ENCODE data around the gene TTC24.

Gene TTC24

DNA sequence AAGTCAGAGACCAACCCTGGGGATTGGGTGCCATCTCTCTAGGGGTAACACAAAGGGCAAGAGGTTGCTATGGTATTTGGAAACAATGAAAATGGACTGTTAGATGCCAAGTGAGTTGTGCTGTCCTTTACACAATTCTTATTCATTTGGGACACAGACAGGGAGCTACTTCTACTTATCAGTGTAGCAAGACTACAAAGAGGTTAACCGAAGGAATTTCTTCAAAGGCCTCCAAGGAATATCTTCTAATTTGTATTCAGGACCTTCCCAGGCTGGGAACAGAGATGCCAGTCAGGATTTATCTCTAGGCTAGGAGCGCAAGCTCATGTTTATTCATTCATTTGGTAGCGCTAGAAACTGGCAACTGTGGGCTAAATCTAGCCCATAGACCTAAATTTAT, 14.7 kb downstream of the TTC24 start:
- no peak for ATAC-seq
- no peak for TF ChIP-seq RARB (CRISPR knock-in tag; IDR thresholded peaks at IDR 0.05)
- no peak for TF ChIP-seq ISL1 (CRISPR knock-in tag; IDR thresholded peaks at IDR 0.05)
- TF ChIP-seq, protein P1, sequence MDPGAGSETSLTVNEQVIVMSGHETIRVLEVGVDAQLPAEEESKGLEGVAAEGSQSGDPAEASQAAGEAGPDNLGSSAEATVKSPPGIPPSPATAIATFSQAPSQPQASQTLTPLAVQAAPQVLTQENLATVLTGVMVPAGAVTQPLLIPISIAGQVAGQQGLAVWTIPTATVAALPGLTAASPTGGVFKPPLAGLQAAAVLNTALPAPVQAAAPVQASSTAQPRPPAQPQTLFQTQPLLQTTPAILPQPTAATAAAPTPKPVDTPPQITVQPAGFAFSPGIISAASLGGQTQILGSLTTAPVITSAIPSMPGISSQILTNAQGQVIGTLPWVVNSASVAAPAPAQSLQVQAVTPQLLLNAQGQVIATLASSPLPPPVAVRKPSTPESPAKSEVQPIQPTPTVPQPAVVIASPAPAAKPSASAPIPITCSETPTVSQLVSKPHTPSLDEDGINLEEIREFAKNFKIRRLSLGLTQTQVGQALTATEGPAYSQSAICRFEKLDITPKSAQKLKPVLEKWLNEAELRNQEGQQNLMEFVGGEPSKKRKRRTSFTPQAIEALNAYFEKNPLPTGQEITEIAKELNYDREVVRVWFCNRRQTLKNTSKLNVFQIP (CRISPR knock-in tag; IDR thresholded peaks at IDR 0.05; ENCODE audit: borderline replicate concordance, low read depth), result no peak

DNA sequence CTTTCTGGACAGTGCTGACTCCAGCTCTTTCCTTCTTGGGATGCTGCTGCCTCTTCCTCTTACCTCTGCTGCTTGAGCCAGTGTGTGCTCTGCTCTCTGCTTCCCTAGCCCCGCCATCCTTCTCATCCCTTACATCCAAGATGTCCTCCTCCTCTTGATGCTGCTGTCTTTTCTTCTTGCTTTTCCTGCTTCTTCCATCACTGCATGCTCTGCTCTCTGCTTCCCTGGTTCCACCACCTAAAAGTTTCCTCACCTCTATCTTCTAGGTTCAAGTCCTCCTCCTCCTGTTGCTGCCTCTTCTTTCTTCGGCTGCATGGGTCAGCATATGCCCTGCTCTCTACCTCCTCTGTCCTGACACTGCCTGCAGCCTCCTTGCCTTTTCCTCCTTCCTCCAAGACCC, 15.5 kb downstream of the TTC24 start:
- no peak for ATAC-seq
- no peak for TF ChIP-seq RARB (CRISPR knock-in tag; IDR thresholded peaks at IDR 0.05)
- TF ChIP-seq OSR1 (CRISPR knock-in tag; IDR thresholded peaks at IDR 0.05), result no peak
- TF ChIP-seq ZNF8 (CRISPR knock-in tag; IDR thresholded peaks at IDR 0.05), result no peak
- no peak for TF ChIP-seq SNAI2 (CRISPR knock-in tag; IDR thresholded peaks at IDR 0.05)
- TF ChIP-seq ISL1 (CRISPR knock-in tag; IDR thresholded peaks at IDR 0.05), result no peak
- TF ChIP-seq TOX (CRISPR knock-in tag; IDR thresholded peaks at IDR 0.05; ENCODE audit: borderline replicate concordance), result no peak
- TF ChIP-seq ESRRG (CRISPR knock-in tag; IDR thresholded peaks at IDR 0.05), result no peak

DNA sequence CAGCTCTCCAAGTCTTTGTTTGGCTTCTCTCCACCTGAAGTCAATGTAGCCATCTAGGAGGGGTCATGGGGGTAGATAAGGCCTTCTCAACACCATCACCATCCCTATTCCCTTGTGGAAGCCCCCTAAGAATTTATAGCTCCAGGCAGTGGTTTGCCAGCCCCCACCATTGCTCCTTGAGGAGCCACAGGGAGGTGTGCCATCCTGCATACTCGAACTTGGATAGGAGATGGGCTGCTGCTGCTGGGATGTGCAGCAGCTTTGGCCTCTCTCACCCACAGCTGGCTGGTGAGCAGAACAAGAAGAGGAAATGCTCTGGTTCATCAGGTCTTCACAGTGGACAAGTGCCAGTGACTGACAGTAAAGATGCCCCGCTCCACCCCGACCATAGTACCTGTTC, 16.9 kb downstream of the TTC24 start:
- ATAC-seq, result no peak
- TF ChIP-seq, protein P2, sequence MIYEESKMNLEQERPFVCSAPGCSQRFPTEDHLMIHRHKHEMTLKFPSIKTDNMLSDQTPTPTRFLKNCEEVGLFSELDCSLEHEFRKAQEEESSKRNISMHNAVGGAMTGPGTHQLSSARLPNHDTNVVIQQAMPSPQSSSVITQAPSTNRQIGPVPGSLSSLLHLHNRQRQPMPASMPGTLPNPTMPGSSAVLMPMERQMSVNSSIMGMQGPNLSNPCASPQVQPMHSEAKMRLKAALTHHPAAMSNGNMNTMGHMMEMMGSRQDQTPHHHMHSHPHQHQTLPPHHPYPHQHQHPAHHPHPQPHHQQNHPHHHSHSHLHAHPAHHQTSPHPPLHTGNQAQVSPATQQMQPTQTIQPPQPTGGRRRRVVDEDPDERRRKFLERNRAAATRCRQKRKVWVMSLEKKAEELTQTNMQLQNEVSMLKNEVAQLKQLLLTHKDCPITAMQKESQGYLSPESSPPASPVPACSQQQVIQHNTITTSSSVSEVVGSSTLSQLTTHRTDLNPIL (CRISPR knock-in tag; IDR thresholded peaks at IDR 0.05; ENCODE audit: low read depth), result no peak
- TF ChIP-seq ZFP30 (CRISPR knock-in tag; IDR thresholded peaks at IDR 0.05) (no peak), ZNF70 (CRISPR knock-in tag; IDR thresholded peaks at IDR 0.05) (no peak), TCF4 (CRISPR knock-in tag; IDR thresholded peaks at IDR 0.05; ENCODE audit: borderline replicate concordance) (no peak), CSDC2 (CRISPR knock-in tag; IDR thresholded peaks at IDR 0.05) (no peak), ZNF8 (CRISPR knock-in tag; IDR thresholded peaks at IDR 0.05) (no peak), ZFP3 (CRISPR knock-in tag; IDR thresholded peaks at IDR 0.05) (no peak), SNAI2 (CRISPR knock-in tag; IDR thresholded peaks at IDR 0.05) (no peak), PPARA (CRISPR knock-in tag; IDR thresholded peaks at IDR 0.05; ENCODE audit: borderline replicate concordance) (no peak), TOX (CRISPR knock-in tag; IDR thresholded peaks at IDR 0.05; ENCODE audit: borderline replicate concordance) (no peak), BACH2 (CRISPR knock-in tag; IDR thresholded peaks at IDR 0.05; ENCODE audit: borderline replicate concordance) (no peak)
- TF ChIP-seq, protein P3, sequence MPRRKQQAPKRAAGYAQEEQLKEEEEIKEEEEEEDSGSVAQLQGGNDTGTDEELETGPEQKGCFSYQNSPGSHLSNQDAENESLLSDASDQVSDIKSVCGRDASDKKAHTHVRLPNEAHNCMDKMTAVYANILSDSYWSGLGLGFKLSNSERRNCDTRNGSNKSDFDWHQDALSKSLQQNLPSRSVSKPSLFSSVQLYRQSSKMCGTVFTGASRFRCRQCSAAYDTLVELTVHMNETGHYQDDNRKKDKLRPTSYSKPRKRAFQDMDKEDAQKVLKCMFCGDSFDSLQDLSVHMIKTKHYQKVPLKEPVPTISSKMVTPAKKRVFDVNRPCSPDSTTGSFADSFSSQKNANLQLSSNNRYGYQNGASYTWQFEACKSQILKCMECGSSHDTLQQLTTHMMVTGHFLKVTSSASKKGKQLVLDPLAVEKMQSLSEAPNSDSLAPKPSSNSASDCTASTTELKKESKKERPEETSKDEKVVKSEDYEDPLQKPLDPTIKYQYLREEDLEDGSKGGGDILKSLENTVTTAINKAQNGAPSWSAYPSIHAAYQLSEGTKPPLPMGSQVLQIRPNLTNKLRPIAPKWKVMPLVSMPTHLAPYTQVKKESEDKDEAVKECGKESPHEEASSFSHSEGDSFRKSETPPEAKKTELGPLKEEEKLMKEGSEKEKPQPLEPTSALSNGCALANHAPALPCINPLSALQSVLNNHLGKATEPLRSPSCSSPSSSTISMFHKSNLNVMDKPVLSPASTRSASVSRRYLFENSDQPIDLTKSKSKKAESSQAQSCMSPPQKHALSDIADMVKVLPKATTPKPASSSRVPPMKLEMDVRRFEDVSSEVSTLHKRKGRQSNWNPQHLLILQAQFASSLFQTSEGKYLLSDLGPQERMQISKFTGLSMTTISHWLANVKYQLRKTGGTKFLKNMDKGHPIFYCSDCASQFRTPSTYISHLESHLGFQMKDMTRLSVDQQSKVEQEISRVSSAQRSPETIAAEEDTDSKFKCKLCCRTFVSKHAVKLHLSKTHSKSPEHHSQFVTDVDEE (CRISPR knock-in tag; IDR thresholded peaks at IDR 0.05), result no peak
- TF ChIP-seq, protein P1 (CRISPR knock-in tag; IDR thresholded peaks at IDR 0.05; ENCODE audit: borderline replicate concordance, low read depth), result no peak
- TF ChIP-seq, protein P4, sequence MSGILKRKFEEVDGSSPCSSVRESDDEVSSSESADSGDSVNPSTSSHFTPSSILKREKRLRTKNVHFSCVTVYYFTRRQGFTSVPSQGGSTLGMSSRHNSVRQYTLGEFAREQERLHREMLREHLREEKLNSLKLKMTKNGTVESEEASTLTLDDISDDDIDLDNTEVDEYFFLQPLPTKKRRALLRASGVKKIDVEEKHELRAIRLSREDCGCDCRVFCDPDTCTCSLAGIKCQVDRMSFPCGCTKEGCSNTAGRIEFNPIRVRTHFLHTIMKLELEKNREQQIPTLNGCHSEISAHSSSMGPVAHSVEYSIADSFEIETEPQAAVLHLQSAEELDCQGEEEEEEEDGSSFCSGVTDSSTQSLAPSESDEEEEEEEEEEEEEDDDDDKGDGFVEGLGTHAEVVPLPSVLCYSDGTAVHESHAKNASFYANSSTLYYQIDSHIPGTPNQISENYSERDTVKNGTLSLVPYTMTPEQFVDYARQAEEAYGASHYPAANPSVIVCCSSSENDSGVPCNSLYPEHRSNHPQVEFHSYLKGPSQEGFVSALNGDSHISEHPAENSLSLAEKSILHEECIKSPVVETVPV (CRISPR knock-in tag; IDR thresholded peaks at IDR 0.05), result no peak

DNA sequence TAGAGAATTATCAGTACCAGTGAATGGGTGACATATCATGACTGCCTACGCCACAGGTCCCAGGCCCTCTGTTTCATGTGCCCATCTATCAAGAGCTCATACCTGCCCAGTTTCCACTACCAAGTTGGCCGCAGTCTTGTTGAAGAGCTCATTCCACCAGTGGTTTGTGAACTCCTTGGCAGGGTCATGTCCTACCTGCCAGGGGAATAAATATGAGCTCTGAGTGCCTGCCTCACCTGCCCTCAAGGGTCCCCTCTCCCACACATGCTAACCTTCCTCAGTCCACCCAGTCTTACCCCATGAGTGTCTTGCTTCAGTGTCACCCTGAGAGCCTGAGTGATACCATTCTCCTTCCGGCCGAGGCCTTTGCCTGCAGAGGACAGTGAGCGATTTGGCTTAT, 18.6 kb downstream of the TTC24 start:
- ATAC-seq, result no peak
- TF ChIP-seq TOX (CRISPR knock-in tag; IDR thresholded peaks at IDR 0.05; ENCODE audit: borderline replicate concordance) (no peak), PPARA (CRISPR knock-in tag; IDR thresholded peaks at IDR 0.05; ENCODE audit: borderline replicate concordance) (no peak), RARB (CRISPR knock-in tag; IDR thresholded peaks at IDR 0.05) (no peak), BACH2 (CRISPR knock-in tag; IDR thresholded peaks at IDR 0.05; ENCODE audit: borderline replicate concordance) (no peak), ARNTL (CRISPR knock-in tag; IDR thresholded peaks at IDR 0.05; ENCODE audit: borderline replicate concordance, low read depth) (no peak), CSDC2 (CRISPR knock-in tag; IDR thresholded peaks at IDR 0.05) (no peak), ZNF8 (CRISPR knock-in tag; IDR thresholded peaks at IDR 0.05) (no peak), ISL1 (CRISPR knock-in tag; IDR thresholded peaks at IDR 0.05) (no peak)
- TF ChIP-seq, protein P1 (CRISPR knock-in tag; IDR thresholded peaks at IDR 0.05; ENCODE audit: borderline replicate concordance, low read depth), result no peak
- TF ChIP-seq, protein P4 (CRISPR knock-in tag; IDR thresholded peaks at IDR 0.05), result no peak

All from SK-N-SH treated with all-trans-retinoic acid at 6 μM for 48 hours (cell line).